ENCODE measurements around the gene EXOC4. TPM values are rescaled to one million over a fixed set of nuclear protein-coding genes. Genes with fewer than 3 reads are reported as not detected.

The EXOC4 gene
- total and polyA plus RNA-seq, 2 of the 8 experiments (the other 6 are each of a cell fraction or from before 2014, with no cell fraction given): 27.0 to 67.3 TPM

GRCh38 chr7:133252506-133252857 lies 396 bp upstream of the EXOC4 start (continued):
- no peak for TF ChIP-seq CREB1 (IDR thresholded peaks at IDR 0.05)
